Gastroesophageal sphincter (tissue), 3 donors: ENCODE data around the gene NRXN2.

ENCODE experiments used
- POLR2A ChIP-seq, 2 donors: fragments of 450-650 bp; IDR thresholded peaks; one replicate each; pipeline ENCODE4 v1.6.1; 2017; ENCODE audit warnings: antibody characterized with exemption in 2 of 2, mild to moderate bottlenecking in 2 of 2, moderate library complexity in 1 of 2
- POLR2AphosphoS5 ChIP-seq: sonication (generic); formaldehyde crosslinking; IDR thresholded peaks from one replicate; pipeline ENCODE4 v1.6.1; 2017; ENCODE audit warnings: antibody characterized with exemption
- TF ChIP-seq, protein P1 (sequence below), 4 experiments: fragments of 200-600 bp in 2 of 4; fragments of 450-650 bp in 2 of 4; sonication (generic) in 1 of 4; IDR thresholded peaks; one replicate each; pipeline ENCODE4 v1.5.1; 2017 to 2019; ENCODE audit warnings: antibody characterized with exemption in 4 of 4, mild to moderate bottlenecking in 2 of 4, moderate library complexity in 2 of 4

DNA sequence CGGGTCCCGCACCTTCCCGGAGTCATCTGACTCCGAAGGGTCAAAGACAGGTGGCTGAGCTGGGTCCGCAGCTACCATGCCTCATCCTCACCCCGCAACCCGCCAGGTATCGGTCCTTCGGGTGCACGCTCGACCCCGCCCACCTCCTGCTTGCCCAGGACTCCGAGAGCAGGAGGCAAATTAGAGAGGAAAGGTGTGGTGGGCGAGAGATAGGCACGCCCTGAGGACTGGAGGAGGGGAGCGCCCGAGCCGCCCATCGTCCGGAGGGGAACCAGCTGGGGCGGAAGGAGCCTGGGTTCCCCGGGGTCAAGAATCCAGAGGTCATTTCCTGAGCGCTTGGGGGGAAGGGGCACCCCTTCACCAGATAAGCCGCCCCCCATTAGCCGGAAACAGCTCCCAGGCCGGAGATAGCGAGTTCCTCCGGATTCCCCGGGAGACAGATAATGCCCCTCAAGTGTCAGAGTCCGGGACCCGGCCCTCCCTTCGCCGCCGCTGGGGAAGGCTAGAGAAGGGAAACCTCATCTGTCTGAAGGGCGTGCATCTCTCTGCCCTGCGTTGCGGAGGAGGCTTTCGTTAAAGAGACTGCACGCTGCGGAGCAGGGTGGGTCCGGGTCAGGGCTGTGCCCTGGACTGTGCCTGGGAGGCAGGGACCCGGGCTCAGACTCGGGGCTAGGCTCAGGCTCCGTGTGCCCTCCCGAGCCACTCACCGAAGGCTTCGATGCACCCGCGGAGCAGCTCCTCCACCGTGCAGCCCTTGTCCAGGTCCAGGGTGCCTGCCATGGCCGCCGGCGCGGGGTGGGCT is 19.3 kb upstream of the NRXN2 start:
- TF ChIP-seq, protein P1, sequence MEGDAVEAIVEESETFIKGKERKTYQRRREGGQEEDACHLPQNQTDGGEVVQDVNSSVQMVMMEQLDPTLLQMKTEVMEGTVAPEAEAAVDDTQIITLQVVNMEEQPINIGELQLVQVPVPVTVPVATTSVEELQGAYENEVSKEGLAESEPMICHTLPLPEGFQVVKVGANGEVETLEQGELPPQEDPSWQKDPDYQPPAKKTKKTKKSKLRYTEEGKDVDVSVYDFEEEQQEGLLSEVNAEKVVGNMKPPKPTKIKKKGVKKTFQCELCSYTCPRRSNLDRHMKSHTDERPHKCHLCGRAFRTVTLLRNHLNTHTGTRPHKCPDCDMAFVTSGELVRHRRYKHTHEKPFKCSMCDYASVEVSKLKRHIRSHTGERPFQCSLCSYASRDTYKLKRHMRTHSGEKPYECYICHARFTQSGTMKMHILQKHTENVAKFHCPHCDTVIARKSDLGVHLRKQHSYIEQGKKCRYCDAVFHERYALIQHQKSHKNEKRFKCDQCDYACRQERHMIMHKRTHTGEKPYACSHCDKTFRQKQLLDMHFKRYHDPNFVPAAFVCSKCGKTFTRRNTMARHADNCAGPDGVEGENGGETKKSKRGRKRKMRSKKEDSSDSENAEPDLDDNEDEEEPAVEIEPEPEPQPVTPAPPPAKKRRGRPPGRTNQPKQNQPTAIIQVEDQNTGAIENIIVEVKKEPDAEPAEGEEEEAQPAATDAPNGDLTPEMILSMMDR (IDR thresholded peaks at IDR 0.05), result no peak
- no peak for TF ChIP-seq POLR2A (IDR thresholded peaks at IDR 0.05)
- no peak for TF ChIP-seq POLR2AphosphoS5
